Measurements from ENCODE around the gene PWP2.
"Not testable (repeated sequence)": the region's sequence is repeated elsewhere in the genome, so short reads cannot be mapped to it uniquely, and the experiment has no call there.

DNA sequence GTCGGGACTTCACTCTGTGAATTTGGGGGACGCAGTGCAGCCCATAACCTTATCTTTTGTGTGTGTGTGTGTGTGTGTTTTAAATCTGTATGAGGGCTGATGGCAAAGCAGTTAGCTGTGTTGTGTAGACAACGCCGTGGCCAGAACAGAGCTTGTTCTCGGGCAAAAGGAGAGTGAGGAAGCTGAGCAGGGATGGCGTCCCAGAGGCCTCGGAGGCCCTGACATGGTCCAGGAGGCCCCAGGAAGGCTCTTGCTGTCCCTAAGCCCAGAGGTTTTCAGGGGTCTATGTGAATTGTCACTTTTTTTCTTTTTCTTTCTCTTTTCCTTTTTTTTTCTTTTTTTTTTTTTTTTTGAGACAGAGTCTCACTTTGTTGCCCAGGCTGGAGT lies 50.9 kb downstream of the PWP2 start:
- TF ChIP-seq MEIS1 (CRISPR knock-in tag; IDR thresholded peaks at IDR 0.05; ENCODE audit: borderline replicate concordance); ZNF549 (tag by site-specific recombination; IDR thresholded peaks at IDR 0.05): not testable (repeated sequence)
- TF ChIP-seq, protein P1, sequence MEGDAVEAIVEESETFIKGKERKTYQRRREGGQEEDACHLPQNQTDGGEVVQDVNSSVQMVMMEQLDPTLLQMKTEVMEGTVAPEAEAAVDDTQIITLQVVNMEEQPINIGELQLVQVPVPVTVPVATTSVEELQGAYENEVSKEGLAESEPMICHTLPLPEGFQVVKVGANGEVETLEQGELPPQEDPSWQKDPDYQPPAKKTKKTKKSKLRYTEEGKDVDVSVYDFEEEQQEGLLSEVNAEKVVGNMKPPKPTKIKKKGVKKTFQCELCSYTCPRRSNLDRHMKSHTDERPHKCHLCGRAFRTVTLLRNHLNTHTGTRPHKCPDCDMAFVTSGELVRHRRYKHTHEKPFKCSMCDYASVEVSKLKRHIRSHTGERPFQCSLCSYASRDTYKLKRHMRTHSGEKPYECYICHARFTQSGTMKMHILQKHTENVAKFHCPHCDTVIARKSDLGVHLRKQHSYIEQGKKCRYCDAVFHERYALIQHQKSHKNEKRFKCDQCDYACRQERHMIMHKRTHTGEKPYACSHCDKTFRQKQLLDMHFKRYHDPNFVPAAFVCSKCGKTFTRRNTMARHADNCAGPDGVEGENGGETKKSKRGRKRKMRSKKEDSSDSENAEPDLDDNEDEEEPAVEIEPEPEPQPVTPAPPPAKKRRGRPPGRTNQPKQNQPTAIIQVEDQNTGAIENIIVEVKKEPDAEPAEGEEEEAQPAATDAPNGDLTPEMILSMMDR (tag by site-specific recombination; IDR thresholded peaks at IDR 0.05): not testable (repeated sequence)
- TF ChIP-seq, protein P2, sequence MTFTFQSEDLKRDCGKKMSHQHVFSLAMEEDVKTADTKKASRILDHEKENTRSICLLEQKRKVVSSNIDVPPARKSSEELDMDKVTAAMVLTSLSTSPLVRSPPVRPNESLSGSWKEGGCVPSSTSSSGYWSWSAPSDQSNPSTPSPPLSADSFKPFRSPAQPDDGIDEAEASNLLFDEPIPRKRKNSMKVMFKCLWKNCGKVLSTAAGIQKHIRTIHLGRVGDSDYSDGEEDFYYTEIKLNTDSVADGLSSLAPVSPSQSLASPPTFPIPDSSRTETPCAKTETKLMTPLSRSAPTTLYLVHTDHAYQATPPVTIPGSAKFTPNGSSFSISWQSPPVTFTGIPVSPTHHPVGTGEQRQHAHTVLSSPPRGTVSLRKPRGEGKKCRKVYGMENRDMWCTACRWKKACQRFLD (tag by site-specific recombination; IDR thresholded peaks at IDR 0.05): not testable (repeated sequence)

Data from HEK293 (cell line).